Nephron progenitor cell (in vitro differentiated cells): ENCODE measurements around the gene LPCAT2.

Experiments used
- DNase-seq: peaks from one replicate; pipeline ENCODE4 v3.0.0; 2021
- H3K27ac Mint-ChIP-seq: 2 replicates; pipeline ENCODE4 v1.8.0; 2021; ENCODE audit warnings: mild to moderate bottlenecking, moderate library complexity, mixed read lengths
- H3K27me3 Mint-ChIP-seq: 2 replicates; pipeline ENCODE4 v1.8.0; 2021; ENCODE audit warnings: mild to moderate bottlenecking, low read depth, mixed read lengths; ENCODE audit not compliant: poor library complexity
- H3K36me3 Mint-ChIP-seq: 2 replicates; pipeline ENCODE4 v1.8.0; 2021; ENCODE audit warnings: low read depth, mixed read lengths
- H3K4me1 Mint-ChIP-seq: 2 replicates; pipeline ENCODE4 v1.8.0; 2021; ENCODE audit warnings: mixed read lengths
- H3K4me3 Mint-ChIP-seq: 2 replicates; pipeline ENCODE4 v1.8.0; 2021; ENCODE audit warnings: mild to moderate bottlenecking, moderate library complexity, mixed read lengths
- H3K9me3 Mint-ChIP-seq: 2 replicates; pipeline ENCODE4 v1.8.0; 2021; ENCODE audit warnings: mild to moderate bottlenecking, moderate library complexity, mixed read lengths
- CTCF ChIP-seq: fragments of 200-600 bp; sonication (generic); IDR thresholded peaks from 2 replicates; pipeline ENCODE4 v1.5.0; 2021; ENCODE audit warnings: antibody characterized with exemption

The LPCAT2 gene

GRCh38 chr16:55491691-55492090 is 17.2 kb upstream of the LPCAT2 start:
- no peaks in the 10 kb centered on the region for H3K9me3 Mint-ChIP-seq
- DNase-seq = no peak
- H3K4me3 Mint-ChIP-seq = no peak overlapping the region
- H3K36me3 Mint-ChIP-seq = peaks cover 65% of the 10 kb centered on the region
- H3K27ac Mint-ChIP-seq = no peak overlapping the region
- peaks cover 15% of the 10 kb centered on the region for H3K4me1 Mint-ChIP-seq
- no peak for TF ChIP-seq CTCF
- peaks cover 3% of the 10 kb centered on the region for H3K27me3 Mint-ChIP-seq

GRCh38 chr16:55492756-55493380 is 16.0 kb upstream of the LPCAT2 start:
- H3K27ac Mint-ChIP-seq = no peak overlapping the region
- peaks cover 3% of the 10 kb centered on the region for H3K27me3 Mint-ChIP-seq
- peaks cover 61% of the 10 kb centered on the region for H3K36me3 Mint-ChIP-seq
- no peak for TF ChIP-seq CTCF
- no peak for DNase-seq
- H3K9me3 Mint-ChIP-seq = no peaks in the 10 kb centered on the region
- H3K4me3 Mint-ChIP-seq = no peak overlapping the region
- H3K4me1 Mint-ChIP-seq = peaks cover 15% of the 10 kb centered on the region

GRCh38 chr16:55494994-55495421 is 13.9 kb upstream of the LPCAT2 start:
- Mint-ChIP-seq H3K27me3 (peaks cover 3% of the 10 kb centered on the region), H3K36me3 (peaks cover 54% of the 10 kb centered on the region), H3K4me1 (peaks cover 18% of the 10 kb centered on the region), H3K27ac (no peak overlapping the region), H3K4me3 (no peak overlapping the region), H3K9me3 (no peaks in the 10 kb centered on the region)
- no peak for DNase-seq
- TF ChIP-seq CTCF = no peak

GRCh38 chr16:55495616-55496289 is 13.1 kb upstream of the LPCAT2 start:
- Mint-ChIP-seq H3K4me1 (peaks cover 26% of the 10 kb centered on the region), H3K9me3 (no peaks in the 10 kb centered on the region), H3K4me3 (no peak overlapping the region), H3K27ac (no peak overlapping the region), H3K36me3 (peaks cover 51% of the 10 kb centered on the region), H3K27me3 (peaks cover 3% of the 10 kb centered on the region)
- no peak for DNase-seq
- TF ChIP-seq CTCF = no peak

GRCh38 chr16:55496509-55497145 is 12.2 kb upstream of the LPCAT2 start:
- Mint-ChIP-seq H3K27ac (no peak overlapping the region), H3K9me3 (no peaks in the 10 kb centered on the region), H3K4me3 (no peak overlapping the region), H3K4me1 (peaks cover 31% of the 10 kb centered on the region), H3K36me3 (peaks cover 42% of the 10 kb centered on the region), H3K27me3 (peaks cover 4% of the 10 kb centered on the region)
- no peak for DNase-seq
- no peak for TF ChIP-seq CTCF
